IPS-NIHi7 (cell line): ENCODE results near the gene TBC1D1.
"Not testable (repeated sequence)": the region's sequence is repeated elsewhere in the genome, so short reads cannot be mapped to it uniquely, and the experiment has no call there.

Source experiments
- DNase-seq: peaks from one replicate; pipeline ENCODE4 v3.0.0; 2012; ENCODE audit warnings: mixed read lengths; ENCODE audit errors: extremely low spot score

TBC1D1 gene

DNA sequence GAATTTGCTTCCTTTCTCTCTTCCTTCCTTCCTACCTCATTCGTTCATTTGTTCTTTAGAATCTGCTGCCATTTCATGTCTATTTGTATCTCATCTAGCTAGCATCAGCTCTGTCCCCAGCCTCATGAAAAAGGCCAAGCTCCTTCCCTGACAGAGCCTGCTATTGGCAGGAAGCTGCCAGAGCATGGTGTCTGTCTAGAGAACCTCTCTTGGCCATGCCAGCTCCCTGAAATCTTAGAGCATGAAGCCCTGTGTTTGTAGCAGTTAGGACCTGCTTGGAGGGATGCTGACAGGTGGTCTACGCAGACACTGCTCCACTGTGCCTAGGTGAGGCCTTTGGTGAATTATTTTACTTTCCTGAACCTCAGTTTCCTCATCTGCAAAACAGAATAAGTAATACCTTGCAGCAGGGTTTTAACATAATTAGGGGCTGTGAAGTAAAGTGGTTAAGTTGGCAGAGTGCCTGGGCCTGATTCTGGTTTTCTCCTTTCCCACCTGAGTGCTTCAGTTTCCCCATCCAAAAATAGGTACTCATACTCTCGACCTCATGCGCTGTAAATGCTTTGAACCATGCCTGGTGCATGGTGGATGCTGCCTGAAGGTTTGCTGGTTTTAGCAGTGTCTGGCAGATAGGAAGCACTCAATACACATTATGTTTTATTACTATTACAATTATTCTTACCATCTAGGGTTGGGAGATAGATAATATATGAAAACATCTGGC is 74.0 kb downstream of the TBC1D1 start:
- DNase-seq, result no peak

- no peak for DNase-seq
Measured at GRCh38 chr4:37966044-37966443, 75.2 kb downstream of the TBC1D1 start.

DNA sequence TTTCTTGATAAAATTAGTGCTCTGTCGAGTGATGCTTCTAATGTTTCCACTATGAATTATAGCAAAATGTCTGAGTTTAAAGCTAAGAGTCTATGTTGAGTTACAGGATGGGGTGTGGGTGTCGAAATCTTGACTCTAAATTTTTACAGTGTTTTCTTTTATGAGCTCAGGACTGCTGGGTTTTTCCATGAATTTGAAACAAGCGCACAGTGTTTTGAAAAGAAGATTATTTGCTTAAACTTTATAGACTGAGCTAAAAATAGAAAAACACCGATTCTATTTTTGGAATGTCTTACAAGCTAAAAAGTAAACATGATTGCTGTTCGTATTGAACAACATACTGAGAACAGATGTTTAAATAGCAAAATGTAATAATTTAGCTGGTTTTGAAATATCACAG is 76.9 kb downstream of the TBC1D1 start:
- DNase-seq, result no peak

- DNase-seq, result no peak
Measured at GRCh38 chr4:37968747-37969146, 77.9 kb downstream of the TBC1D1 start.

DNA sequence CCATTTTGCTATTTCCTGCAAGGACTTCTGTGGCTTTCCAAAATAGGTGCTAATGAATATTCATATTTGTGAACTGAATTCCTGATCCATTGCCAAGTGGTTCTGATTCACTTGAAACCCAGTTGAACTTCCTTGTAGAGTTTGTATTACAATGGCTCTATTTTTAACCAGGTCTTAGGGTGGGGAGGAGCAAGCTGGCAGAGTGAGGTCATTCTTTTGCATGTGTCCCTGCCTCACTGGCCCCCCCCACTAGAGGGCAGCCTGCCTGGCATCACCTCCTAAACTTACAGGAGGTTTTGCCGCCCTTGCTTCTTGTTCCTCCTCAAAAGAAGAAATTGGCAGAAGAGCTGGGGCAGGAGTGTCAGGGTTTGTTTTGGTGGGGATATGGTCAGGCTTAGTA is 79.8 kb downstream of the TBC1D1 start:
- DNase-seq, result peak; percentile 43

- no peak for DNase-seq
Measured at GRCh38 chr4:37971202-37971601, 80.3 kb downstream of the TBC1D1 start.

DNA sequence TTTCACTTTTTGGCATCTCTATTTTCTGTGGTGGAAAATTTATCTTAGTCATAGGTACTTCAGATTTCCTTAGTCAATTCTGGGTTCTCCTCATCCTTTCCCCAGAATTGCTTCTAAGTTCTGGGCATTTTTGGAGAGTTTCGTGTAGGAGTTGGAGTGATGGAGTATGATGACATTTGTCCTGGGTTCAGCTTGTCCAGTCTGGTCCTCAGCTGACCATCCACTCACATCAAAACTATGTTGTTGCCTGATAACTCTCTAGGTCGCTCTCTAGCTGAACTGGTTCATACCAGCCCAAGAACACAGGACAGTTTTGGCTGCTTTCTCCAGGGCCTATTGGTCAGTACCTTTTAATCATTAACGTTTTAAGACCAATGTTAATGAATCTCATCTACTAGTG is 82.6 kb downstream of the TBC1D1 start:
- no peak for DNase-seq

- not testable (repeated sequence) for DNase-seq
Measured at GRCh38 chr4:37975321-37975822, 84.5 kb downstream of the TBC1D1 start.

DNA sequence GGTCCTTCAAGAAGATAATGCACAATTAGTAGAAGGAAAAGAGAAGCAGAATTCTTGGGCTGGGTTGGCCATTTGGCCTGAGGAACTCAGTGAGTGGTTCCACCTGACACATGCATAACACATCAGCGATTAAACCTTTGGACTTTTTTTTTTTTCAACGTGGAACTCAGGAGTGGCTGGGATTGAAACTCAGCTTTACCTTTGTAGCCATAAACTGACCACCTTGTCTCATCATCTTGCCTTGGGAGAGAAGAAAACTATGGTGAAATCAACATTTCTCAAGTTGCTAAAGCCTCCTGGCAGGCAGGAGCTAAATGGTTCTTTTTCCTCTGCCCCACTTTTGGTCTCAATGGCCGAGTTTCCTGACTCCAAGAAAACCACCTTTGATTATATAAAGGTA is 85.6 kb downstream of the TBC1D1 start:
- no peak for DNase-seq

- DNase-seq, result peak; percentile 92
Measured at GRCh38 chr4:37976991-37977470, 86.1 kb downstream of the TBC1D1 start.

DNA sequence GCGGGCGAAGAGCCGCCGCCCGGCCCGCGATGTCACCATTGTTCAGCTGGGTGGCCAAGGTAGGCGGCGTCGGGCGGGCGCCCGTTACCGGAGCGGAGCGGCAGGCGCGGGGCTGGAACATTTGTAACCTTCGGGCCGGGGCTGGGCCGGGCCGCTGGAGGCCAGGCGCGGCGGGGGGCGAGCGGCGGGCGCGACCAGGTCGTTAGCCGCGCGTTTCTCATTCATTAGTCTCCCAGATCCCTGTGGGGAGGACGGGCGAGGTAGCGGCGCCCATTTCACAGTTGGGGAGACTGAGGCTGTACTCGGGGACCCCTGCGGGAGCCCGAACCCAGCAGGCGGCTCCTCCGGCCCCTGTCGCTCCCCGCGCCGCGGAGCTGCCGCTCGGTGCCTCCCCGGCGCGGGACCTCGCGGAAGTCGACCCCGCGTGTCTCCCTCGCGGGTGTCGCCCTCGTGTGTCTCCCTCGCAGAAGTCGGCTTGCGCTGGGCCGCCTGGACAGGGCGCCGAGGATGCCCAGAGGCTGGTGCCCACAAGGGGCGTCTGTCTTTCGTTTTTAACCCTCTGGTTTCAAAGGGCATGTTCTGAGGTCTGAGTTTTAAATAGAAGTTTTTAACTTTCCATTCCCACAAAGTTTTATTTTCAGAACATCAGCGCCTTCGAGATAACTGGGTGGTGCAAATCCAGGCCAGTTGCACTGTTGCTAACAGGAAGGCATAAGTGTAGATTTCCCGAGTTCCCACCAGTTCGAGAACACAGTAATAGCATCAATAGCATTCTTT is 86.8 kb downstream of the TBC1D1 start:
- no peak for DNase-seq

DNA sequence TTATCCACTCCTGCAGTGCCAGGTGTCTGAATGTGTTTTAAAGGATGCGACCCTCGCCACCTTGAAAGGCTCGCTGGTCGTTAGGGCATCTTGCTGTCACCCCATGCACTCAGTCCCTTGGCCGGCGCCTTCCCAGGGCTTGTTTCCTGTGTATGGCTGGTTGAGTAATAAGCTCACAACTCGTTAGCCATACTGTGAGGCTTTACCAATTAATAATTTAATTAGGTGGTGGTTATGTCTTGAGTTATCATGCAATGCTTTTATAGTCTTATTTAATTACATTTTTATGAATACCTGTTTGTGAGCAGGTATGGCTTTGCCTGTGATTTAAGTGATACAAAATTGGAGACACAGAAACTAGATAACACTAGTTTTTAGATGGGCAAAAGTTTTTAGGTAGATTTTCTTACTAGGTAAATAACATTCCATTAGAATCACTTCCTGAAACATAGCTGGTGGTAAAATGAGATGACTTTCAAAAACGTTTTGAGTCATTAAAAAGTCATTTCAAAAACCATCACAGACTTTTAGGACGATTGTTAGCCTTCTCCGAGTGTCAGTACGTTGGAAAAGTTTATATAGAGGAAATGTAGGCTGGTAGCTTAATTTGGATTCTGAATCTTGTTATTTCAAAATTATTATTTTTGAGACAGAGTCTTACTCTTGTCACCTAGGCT is 87.5 kb downstream of the TBC1D1 start:
- no peak for DNase-seq

DNA sequence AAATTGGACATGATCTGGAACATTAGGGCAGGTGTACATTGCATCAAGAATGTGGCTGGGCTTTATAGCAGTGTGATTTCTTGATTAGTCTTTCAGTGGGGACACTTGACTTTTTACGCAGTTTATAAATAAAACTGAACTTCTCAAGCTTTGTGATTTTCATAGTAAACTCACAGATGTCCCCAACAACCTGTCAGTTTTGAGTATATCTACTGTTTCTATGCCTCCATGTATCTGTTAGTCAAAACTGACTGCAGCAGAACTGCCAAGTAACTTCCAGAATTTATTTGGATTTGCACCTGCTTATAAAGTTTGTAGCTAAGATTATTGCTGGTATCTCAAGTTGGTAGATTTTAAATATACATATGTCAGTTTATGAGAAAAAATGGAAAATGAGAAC is 89.4 kb downstream of the TBC1D1 start:
- no peak for DNase-seq

GRCh38 chr4:37981425-37981824 is 90.5 kb downstream of the TBC1D1 start:
- no peak for DNase-seq

GRCh38 chr4:37981844-37982720 is 91.2 kb downstream of the TBC1D1 start:
- DNase-seq, result no peak

GRCh38 chr4:37982736-37983135 is 91.9 kb downstream of the TBC1D1 start:
- no peak for DNase-seq

GRCh38 chr4:37983951-37984350 is 93.1 kb downstream of the TBC1D1 start:
- no peak for DNase-seq

DNA sequence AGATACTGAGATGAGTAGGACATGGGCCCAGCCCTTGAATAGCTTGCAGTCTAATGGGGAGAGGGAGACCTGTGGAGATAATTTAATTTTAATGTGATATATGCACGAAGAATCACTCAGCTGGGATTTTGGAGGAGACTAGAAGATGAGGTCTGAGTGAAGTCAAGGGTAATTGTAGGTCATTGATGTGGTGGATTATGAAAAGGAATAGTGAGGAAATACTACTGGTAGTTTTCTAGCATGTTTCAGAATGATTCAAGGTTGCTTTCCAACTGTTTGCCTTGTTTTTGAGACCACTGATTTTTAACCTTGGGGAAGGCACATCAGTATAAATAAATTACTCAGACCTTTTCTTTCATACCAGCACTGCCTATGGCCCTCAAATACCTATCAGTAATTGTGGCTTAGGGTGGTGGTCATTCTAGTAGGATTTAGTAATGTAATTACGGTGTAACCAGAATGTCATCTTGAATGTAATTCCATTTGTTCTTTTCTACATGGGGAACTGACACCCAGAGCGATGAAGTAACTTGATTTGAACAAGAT is 94.9 kb downstream of the TBC1D1 start:
- no peak for DNase-seq

DNA sequence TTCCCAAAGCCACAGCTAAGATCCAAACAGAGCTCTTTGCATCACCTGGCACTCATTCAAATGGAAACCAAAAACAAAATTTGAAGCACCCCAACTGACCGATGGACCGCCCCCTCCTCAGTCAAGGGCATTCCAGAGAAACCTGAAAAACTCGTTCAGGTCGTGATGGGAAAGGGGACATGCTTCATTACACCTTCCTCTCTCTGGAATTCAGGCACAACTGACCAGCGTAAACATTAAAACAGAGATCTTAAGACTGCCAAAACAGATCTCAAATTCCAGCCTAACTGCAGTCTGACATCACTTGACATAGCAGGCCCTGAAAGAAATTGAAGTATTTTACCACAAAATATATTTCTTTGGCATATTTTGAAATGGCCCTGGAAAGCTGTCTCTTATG is 97.8 kb downstream of the TBC1D1 start:
- no peak for DNase-seq

GRCh38 chr4:37989398-37990260 is 98.7 kb downstream of the TBC1D1 start:
- DNase-seq, result no peak
